ENCODE results near the gene KLHL3. TPM values are rescaled to one million over a fixed set of nuclear protein-coding genes. Genes with fewer than 3 reads are reported as not detected.

KLHL3 gene
- total and polyA plus RNA-seq, 8 donors, result 1.8 to 6.6 (median 3.1) TPM

DNA sequence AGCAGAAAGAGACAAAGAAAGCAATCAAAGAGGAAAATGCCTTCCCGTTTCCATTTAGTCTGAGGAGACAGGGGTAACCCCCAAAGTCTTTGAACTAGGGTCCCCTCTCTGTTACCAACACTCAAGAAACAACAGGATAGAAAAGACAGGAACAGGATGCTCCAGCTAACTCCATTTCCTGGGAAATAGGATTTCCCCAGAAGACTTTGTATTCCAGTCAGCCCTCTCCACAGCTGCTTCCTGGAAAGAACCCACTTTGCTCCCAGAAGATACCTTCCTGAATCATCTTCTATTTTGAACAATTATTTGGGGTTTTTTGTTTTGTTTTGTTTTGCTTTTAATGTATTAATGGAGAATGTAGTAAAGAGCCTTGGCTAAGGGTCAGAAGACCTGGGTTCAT, 56.0 kb downstream of the KLHL3 start:
- H3K9me3 ChIP-seq, result no peaks in the 10 kb centered on the region
- FAIRE-seq, result no peak
- H3K27me3 ChIP-seq, result no peaks in the 10 kb centered on the region
- no peak for DNase-seq
- 71 to 75% methylated on average over 1 of the region's 1 CpG for WGBS, 2 donors
- ATAC-seq, result no peak
- TF ChIP-seq, protein P1, sequence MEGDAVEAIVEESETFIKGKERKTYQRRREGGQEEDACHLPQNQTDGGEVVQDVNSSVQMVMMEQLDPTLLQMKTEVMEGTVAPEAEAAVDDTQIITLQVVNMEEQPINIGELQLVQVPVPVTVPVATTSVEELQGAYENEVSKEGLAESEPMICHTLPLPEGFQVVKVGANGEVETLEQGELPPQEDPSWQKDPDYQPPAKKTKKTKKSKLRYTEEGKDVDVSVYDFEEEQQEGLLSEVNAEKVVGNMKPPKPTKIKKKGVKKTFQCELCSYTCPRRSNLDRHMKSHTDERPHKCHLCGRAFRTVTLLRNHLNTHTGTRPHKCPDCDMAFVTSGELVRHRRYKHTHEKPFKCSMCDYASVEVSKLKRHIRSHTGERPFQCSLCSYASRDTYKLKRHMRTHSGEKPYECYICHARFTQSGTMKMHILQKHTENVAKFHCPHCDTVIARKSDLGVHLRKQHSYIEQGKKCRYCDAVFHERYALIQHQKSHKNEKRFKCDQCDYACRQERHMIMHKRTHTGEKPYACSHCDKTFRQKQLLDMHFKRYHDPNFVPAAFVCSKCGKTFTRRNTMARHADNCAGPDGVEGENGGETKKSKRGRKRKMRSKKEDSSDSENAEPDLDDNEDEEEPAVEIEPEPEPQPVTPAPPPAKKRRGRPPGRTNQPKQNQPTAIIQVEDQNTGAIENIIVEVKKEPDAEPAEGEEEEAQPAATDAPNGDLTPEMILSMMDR (IDR thresholded peaks at IDR 0.05), result no peak
- no peaks in the 10 kb centered on the region for H3K36me3 ChIP-seq
- intact Hi-C loops (cut with DNase I), result no loop called here
- peaks cover 0 to 8% (median 0%) of the 10 kb centered on the region in 3 donors for H3K4me1 ChIP-seq
- H3K27ac ChIP-seq, result no peak overlapping the region
- no peak overlapping the region for H3K4me3 ChIP-seq

DNA sequence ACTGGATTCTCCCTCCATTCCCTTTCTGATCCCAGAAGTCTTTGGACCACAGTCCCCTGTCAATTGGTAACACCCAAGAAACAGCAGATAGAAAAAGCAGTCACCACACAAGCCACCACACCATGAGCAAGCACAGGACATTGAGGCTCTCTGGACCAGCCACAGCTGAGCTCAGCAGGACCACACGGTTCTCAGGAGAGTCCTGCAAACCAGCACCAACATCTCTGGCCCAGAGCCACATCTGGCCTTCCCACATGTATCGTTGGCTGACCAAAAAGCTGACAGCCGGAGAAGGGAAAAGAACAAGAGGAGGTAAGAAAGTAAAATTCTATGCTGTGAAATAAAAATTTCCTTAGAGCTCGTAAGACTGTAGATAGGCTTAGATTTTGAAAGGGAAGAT, 56.7 kb downstream of the KLHL3 start:
- no peak for FAIRE-seq

DNA sequence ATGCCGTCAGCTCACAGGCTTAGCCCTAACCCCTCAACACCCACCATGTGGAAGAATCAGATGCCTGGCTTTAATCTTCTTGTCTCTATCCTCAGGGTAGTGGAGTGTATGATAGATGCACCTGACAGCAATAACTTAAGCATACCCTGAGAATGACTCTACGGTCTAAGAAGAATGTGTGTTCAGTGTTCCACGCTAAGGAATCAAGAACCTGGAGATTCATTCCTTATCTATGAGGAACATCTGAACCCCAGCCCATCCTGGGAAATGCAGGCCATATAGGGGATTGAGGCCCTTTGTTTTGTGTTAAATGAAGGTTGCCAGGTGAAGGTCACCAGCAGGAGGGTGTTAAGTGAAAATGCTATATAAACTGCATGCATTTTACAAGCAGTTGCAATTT, 63.0 kb downstream of the KLHL3 start:
- intact Hi-C loops (cut with DNase I), result no loop called here

More for the DNA sequence above, 56.7 kb downstream of the KLHL3 start:
- ATAC-seq (no peak), DNase-seq (no peak)
- Histone ChIP-seq H3K4me1 (peaks cover 0 to 8% (median 0%) of the 10 kb centered on the region in 3 donors), H3K27me3 (no peaks in the 10 kb centered on the region), H3K27ac (no peak overlapping the region), H3K4me3 (no peak overlapping the region), H3K9me3 (no peaks in the 10 kb centered on the region), H3K36me3 (no peaks in the 10 kb centered on the region)
- intact Hi-C loops (cut with DNase I), result no loop called here
- 74 to 82% methylated on average over 4 of the region's 4 CpGs for WGBS, 2 donors
- TF ChIP-seq, protein P1 (IDR thresholded peaks at IDR 0.05), result no peak

DNA sequence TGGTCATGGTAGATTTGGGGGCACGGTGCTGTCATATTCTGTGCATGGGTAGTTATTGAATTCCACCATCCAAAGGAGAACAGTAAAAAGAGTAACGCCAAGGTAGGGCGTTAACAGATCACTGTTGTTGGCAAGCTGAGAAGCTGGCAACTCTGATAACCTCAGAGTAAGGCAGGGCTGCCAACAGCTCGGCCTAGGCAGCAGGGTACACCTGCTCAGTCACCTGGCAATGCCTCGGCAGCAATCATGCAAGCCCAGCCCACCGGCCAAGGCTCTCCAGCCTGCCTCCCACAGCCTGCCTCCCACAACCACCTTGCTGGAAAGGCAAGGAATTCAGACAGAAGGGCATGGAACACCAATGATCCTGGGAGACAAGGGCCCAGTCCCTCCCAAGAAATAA, 63.9 kb downstream of the KLHL3 start:
- H3K27me3 ChIP-seq, result no peaks in the 10 kb centered on the region
- ATAC-seq (peak; percentile 88 to 98 (median 94)), DNase-seq (peak; percentile 77 to 93 (median 86)), FAIRE-seq (no peak)
- peaks cover 8 to 28% (median 22%) of the 10 kb centered on the region in 3 donors for H3K4me1 ChIP-seq
- intact Hi-C loops (cut with DNase I), result no loop called here
- TF ChIP-seq, protein P1 (IDR thresholded peaks at IDR 0.05), result no peak
- no peak overlapping the region for H3K4me3 ChIP-seq
- peak overlapping the region in 2 of 4 donors; percentile 6 to 50 for H3K27ac ChIP-seq
- no peaks in the 10 kb centered on the region for H3K9me3 ChIP-seq
- 20 to 33% methylated on average over 6 of the region's 6 CpGs for WGBS, 2 donors
- no peaks in the 10 kb centered on the region for H3K36me3 ChIP-seq

More for the DNA sequence above, 63.0 kb downstream of the KLHL3 start:
- 80 to 81% methylated on average over 3 of the region's 3 CpGs for WGBS, 2 donors
- Histone ChIP-seq H3K9me3 (no peaks in the 10 kb centered on the region), H3K4me1 (peaks cover 6 to 19% (median 14%) of the 10 kb centered on the region in 3 donors), H3K36me3 (no peaks in the 10 kb centered on the region), H3K4me3 (no peak overlapping the region), H3K27me3 (no peaks in the 10 kb centered on the region), H3K27ac (no peak overlapping the region)
- TF ChIP-seq, protein P1 (IDR thresholded peaks at IDR 0.05), result no peak
- no peak for ATAC-seq
- no peak for DNase-seq
- FAIRE-seq, result no peak

DNA sequence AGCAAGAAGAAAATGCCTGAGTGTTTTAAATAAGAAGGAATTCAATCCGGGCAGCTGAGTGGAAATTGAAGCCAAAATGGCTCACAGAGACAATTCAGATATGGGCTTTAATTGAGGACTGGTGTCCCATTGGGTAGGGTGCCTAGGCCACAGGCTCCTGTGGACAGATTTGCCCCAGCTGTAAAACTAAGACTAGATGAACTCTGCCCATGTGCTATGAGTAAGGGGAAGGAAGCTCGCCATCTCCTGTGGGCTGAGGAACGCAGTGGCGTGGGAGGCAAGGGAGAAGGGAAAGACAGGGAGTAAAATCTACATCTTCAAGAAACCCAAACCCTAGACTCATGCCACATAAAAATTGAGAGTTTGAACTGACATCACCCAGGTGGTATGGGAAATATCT, 66.1 kb downstream of the KLHL3 start:
- TF ChIP-seq, protein P1 (IDR thresholded peaks at IDR 0.05), result no peak
- DNase-seq (no peak), FAIRE-seq (no peak), ATAC-seq (no peak)
- H3K36me3 ChIP-seq, result no peaks in the 10 kb centered on the region
- H3K9me3 ChIP-seq, result no peaks in the 10 kb centered on the region
- no peak overlapping the region for H3K4me3 ChIP-seq
- no peaks in the 10 kb centered on the region for H3K27me3 ChIP-seq
- intact Hi-C loops (cut with DNase I), result no loop called here
- no peak overlapping the region for H3K27ac ChIP-seq
- H3K4me1 ChIP-seq, result peaks cover 24 to 41% (median 41%) of the 10 kb centered on the region in 3 donors
- 96 to 98% methylated on average over 4 of the region's 4 CpGs for WGBS, 2 donors
